ENCODE data around the gene LDHD. TPM values are rescaled to one million over a fixed set of nuclear protein-coding genes. Genes with fewer than 3 reads are reported as not detected.
"Not testable (repeated sequence)": the region's sequence is repeated elsewhere in the genome, so short reads cannot be mapped to it uniquely, and the experiment has no call there.

Gene LDHD
- total and polyA plus RNA-seq, 4 donors: 5.5 to 6.8 (median 5.6) TPM

DNA sequence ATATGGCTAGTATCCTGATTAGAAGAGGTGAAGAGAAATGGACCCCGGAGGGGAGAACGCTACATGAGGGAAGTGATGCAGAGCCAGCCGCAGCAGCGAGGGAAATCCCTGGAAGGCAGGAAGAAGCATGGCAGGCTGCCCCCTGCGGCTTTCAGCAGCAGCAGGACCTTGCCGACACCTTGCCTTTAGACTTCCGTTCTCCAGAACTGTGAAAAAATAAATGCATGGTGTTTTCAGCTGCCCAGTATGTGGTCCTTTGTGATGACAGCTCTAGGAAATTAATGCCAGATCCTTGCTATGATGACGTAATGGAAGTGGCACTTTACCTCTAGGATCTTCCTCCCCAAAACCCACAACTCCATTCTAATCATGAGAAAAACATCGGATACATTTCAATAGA, 22.1 kb upstream of the LDHD start:
- Histone ChIP-seq H3K27me3 (ENCODE audit: control insufficient read depth in 1 of 2, insufficient read depth in 2 of 2, low read length in 1 of 2) (no peaks in the 10 kb centered on the region), H3K27ac (ENCODE audit: low read depth in 1 of 2, low read length in 2 of 2) (no peak overlapping the region), H3K36me3 (ENCODE audit: control insufficient read depth in 1 of 2, insufficient read depth in 2 of 2, low read length in 1 of 2) (no peaks in the 10 kb centered on the region), H3K9me3 (ENCODE audit: control insufficient read depth, low read length) (no peaks in the 10 kb centered on the region), H3K4me3 (ENCODE audit: low read length in 2 of 2) (no peak overlapping the region), H3K4me1 (ENCODE audit: control insufficient read depth in 1 of 2, insufficient read depth in 2 of 2, low read length in 2 of 2) (no peaks in the 10 kb centered on the region)
- no peak for DNase-seq
- intact Hi-C loops (cut with DNase I): no loop called here
- ATAC-seq (ENCODE audit: low FRiP score): no peak
- WGBS, 2 donors: 54 to 65% methylated on average over 9 of the region's 9 CpGs

DNA sequence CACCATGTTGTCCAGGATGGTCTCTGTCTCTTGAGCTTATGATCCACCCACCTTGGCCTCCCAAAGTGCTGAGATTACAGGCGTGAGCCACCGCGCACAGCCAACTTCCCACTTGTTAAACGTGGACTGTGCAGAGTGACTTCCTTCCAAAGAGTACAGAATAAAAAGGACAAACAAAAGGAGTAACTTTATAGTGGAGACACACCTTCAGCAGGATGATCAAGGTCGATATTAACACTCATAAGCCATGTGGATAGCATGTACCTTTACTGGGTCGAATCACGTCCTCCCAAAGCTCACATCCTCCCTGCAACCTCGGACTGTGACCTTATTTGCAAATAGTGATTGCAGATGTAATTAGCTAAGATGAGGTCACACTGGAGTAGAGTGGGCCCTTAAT, 21.7 kb upstream of the LDHD start:
- Histone ChIP-seq H3K4me1 (ENCODE audit: control insufficient read depth in 1 of 2, insufficient read depth in 2 of 2, low read length in 2 of 2) (no peaks in the 10 kb centered on the region), H3K27me3 (ENCODE audit: control insufficient read depth in 1 of 2, insufficient read depth in 2 of 2, low read length in 1 of 2) (no peaks in the 10 kb centered on the region), H3K4me3 (ENCODE audit: low read length in 2 of 2) (no peak overlapping the region), H3K36me3 (ENCODE audit: control insufficient read depth in 1 of 2, insufficient read depth in 2 of 2, low read length in 1 of 2) (no peaks in the 10 kb centered on the region), H3K9me3 (ENCODE audit: control insufficient read depth, low read length) (no peaks in the 10 kb centered on the region), H3K27ac (ENCODE audit: low read depth in 1 of 2, low read length in 2 of 2) (no peak overlapping the region)
- WGBS, 2 donors: 86 to 89% methylated on average over 8 of the region's 8 CpGs
- intact Hi-C loops (cut with DNase I): no loop called here
- ATAC-seq (ENCODE audit: low FRiP score) (no peak), DNase-seq (no peak)

DNA sequence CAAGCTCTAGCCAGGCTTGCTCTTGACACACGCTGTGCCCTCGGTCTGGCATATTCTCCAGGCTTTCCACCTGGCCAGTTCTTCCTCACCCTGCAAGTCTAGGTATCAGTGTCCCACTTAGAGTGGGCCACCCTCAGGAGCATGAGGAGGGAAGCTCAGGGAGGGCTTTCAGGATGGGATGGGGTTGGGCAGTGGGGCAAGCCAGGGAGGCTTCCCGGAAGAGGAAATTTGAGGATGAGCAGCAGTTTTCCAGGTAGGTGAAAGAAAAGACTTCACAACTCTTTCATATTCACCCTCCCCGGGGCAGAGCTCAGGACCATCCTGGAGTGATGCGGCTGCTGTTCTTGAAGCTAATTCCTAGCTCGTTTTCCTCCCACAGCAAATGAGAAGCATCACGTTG, 14.5 kb upstream of the LDHD start:
- H3K4me3 ChIP-seq (ENCODE audit: low read length in 2 of 2): no peak overlapping the region
- H3K36me3 ChIP-seq (ENCODE audit: control insufficient read depth in 1 of 2, insufficient read depth in 2 of 2, low read length in 1 of 2): no peaks in the 10 kb centered on the region
- no peak for DNase-seq
- no peaks in the 10 kb centered on the region for H3K9me3 ChIP-seq (ENCODE audit: control insufficient read depth, low read length)
- H3K27me3 ChIP-seq (ENCODE audit: control insufficient read depth in 1 of 2, insufficient read depth in 2 of 2, low read length in 1 of 2): no peaks in the 10 kb centered on the region
- H3K4me1 ChIP-seq (ENCODE audit: control insufficient read depth in 1 of 2, insufficient read depth in 2 of 2, low read length in 2 of 2): no peaks in the 10 kb centered on the region
- no peak overlapping the region for H3K27ac ChIP-seq (ENCODE audit: low read depth in 1 of 2, low read length in 2 of 2)
- intact Hi-C loops (cut with DNase I): no loop called here
- ATAC-seq (ENCODE audit: low FRiP score): no peak
- WGBS, 2 donors: 66 to 76% methylated on average over 7 of the region's 7 CpGs

DNA sequence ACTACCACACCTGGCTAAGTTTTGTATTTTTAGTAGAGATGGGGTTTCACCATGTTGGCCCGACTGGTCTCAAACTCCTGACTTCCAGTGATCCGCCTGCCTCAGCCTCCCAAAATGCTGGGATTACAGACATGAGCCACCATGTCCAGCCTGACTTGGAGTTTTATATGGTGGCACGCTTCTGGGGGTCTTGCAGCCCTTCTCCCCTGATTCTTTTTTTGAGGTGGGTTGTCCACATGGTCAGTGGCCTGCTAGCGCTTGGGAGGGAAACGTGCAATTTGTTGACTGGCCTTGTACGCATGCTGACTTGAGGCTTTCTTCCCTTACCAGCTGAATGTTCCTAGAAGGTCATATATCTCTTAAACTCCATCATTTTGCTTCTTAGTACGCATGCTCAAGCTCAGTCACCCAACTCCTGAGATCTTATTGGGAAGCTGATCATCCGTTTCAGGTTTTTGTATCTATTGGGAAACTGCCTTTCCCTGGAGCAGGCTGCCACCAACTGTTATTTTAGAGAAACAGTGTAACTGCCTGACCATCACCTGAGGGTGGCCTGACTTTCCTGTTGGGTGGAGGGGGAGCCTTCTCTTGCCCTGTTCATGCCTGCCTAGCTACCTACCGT, 13.7 kb upstream of the LDHD start:
- Histone ChIP-seq H3K36me3 (ENCODE audit: control insufficient read depth in 1 of 2, insufficient read depth in 2 of 2, low read length in 1 of 2) (no peaks in the 10 kb centered on the region), H3K9me3 (ENCODE audit: control insufficient read depth, low read length) (no peaks in the 10 kb centered on the region), H3K4me1 (ENCODE audit: control insufficient read depth in 1 of 2, insufficient read depth in 2 of 2, low read length in 2 of 2) (no peaks in the 10 kb centered on the region), H3K27ac (ENCODE audit: low read depth in 1 of 2, low read length in 2 of 2) (no peak overlapping the region), H3K27me3 (ENCODE audit: control insufficient read depth in 1 of 2, insufficient read depth in 2 of 2, low read length in 1 of 2) (no peaks in the 10 kb centered on the region), H3K4me3 (ENCODE audit: low read length in 2 of 2) (no peak overlapping the region)
- WGBS, 2 donors: 90 to 92% methylated on average over 9 of the region's 9 CpGs
- ATAC-seq (ENCODE audit: low FRiP score): no peak
- no peak for DNase-seq
- intact Hi-C loops (cut with DNase I): no loop called here

DNA sequence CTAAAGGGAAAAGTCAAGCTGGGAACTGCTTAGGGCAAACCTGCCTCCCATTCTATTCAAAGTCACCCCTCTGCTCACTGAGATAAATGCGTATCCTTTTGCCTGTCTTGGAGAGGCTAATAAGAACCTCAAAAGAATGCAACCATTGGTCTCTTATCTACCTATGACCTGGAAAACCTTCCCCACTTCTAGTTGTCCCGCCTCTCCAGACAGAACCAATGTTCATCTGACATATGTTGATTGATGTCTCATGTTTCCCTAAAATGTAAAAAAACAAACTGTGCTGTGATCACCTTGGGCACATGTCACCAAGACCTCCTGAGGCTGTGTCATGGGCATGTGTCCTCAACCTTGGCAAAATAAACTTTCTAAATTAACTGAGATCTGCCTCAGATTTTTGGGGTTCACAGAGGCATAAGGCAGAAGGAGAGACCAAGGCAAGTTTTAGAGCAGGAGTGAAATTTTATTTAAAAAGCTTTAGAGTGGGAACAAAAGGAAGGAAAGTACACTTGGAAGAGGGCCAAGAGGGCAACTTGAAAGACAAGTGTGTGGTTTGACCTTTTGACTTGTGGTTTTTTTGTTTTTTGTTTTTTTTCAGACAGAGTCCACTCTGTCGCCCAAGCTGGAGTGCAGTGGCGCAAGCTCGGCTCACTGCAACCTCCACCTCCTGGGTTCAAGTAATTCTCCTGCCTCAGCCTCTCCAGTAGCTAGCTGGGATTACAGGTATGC, 13.0 kb upstream of the LDHD start:
- H3K4me1 ChIP-seq (ENCODE audit: control insufficient read depth in 1 of 2, insufficient read depth in 2 of 2, low read length in 2 of 2); H3K36me3 ChIP-seq (ENCODE audit: control insufficient read depth in 1 of 2, insufficient read depth in 2 of 2, low read length in 1 of 2); intact Hi-C loops (cut with DNase I); H3K27ac ChIP-seq (ENCODE audit: low read depth in 1 of 2, low read length in 2 of 2); DNase-seq; H3K27me3 ChIP-seq (ENCODE audit: control insufficient read depth in 1 of 2, insufficient read depth in 2 of 2, low read length in 1 of 2); H3K4me3 ChIP-seq (ENCODE audit: low read length in 2 of 2); ATAC-seq (ENCODE audit: low FRiP score); H3K9me3 ChIP-seq (ENCODE audit: control insufficient read depth, low read length): not testable (repeated sequence)
- WGBS, 2 donors: 87 to 92% methylated on average over 5 of the region's 5 CpGs

DNA sequence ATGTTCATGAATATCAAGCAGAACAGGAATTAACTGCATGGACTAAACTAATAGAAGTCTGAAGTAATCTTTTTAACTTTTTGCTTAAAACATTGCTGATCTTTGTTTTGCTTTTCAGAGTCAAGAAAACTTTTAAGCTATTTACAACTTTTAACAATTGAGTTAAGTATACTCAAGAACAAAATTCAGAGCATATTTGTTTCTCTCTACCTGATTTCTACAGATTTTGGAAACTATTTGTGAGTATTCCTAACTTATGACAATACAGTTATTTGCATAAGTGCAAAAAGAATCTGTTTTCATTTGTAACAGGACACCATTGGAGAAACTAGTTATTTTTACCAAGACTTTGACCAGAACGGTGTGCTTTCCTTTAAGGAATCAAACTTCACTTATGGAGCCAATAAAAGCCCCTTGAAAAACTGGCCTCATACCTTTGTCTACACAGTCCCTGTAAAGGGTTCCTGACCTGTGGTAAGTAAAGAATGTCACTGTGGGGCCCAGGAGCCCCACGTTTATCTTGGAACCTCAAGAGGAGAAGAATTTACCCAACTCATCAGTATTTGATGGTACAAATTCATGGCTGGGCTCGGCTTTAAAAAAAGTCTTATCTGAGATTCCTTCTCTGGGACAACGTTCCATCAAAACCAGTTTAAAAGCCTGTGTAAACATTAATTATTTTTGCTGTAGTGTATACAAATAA, 11.3 kb upstream of the LDHD start:
- Histone ChIP-seq H3K4me1 (ENCODE audit: control insufficient read depth in 1 of 2, insufficient read depth in 2 of 2, low read length in 2 of 2) (no peaks in the 10 kb centered on the region), H3K27me3 (ENCODE audit: control insufficient read depth in 1 of 2, insufficient read depth in 2 of 2, low read length in 1 of 2) (no peaks in the 10 kb centered on the region), H3K27ac (ENCODE audit: low read depth in 1 of 2, low read length in 2 of 2) (no peak overlapping the region), H3K4me3 (ENCODE audit: low read length in 2 of 2) (no peak overlapping the region), H3K36me3 (ENCODE audit: control insufficient read depth in 1 of 2, insufficient read depth in 2 of 2, low read length in 1 of 2) (no peaks in the 10 kb centered on the region), H3K9me3 (ENCODE audit: control insufficient read depth, low read length) (no peaks in the 10 kb centered on the region)
- WGBS, 2 donors: 7 to 11% methylated on average over 4 of the region's 4 CpGs
- no peak for ATAC-seq (ENCODE audit: low FRiP score)
- no peak for DNase-seq
- intact Hi-C loops (cut with DNase I): no loop called here

DNA sequence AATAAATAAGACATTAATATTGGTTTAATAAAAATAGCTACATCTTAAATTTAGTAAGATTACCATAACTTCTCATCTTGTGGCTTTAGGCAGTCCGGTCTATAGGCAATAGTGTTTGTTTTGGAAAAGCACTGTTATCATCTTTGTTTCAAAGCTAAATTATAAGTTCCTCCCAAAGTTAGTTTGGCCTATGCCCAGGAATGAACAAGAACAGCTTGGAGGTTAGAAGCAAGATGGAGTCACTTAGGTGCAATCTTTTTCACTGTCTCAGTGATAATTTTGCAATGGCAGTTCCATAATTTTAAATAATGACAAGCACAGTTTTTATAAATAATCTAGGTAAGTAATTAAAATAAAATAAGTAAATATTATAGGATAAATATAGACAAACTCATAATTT, 6.0 kb upstream of the LDHD start:
- ATAC-seq (ENCODE audit: low FRiP score) (no peak), DNase-seq (no peak)
- Histone ChIP-seq H3K27ac (ENCODE audit: low read depth in 1 of 2, low read length in 2 of 2) (no peak overlapping the region), H3K27me3 (ENCODE audit: control insufficient read depth in 1 of 2, insufficient read depth in 2 of 2, low read length in 1 of 2) (no peaks in the 10 kb centered on the region), H3K4me1 (ENCODE audit: control insufficient read depth in 1 of 2, insufficient read depth in 2 of 2, low read length in 2 of 2) (no peaks in the 10 kb centered on the region), H3K4me3 (ENCODE audit: low read length in 2 of 2) (no peak overlapping the region), H3K9me3 (ENCODE audit: control insufficient read depth, low read length) (peaks cover 3% of the 10 kb centered on the region), H3K36me3 (ENCODE audit: control insufficient read depth in 1 of 2, insufficient read depth in 2 of 2, low read length in 1 of 2) (no peaks in the 10 kb centered on the region)
- intact Hi-C loops (cut with DNase I): no loop called here
- WGBS, 2 donors: 79 to 89% methylated on average over 1 of the region's 1 CpG

DNA sequence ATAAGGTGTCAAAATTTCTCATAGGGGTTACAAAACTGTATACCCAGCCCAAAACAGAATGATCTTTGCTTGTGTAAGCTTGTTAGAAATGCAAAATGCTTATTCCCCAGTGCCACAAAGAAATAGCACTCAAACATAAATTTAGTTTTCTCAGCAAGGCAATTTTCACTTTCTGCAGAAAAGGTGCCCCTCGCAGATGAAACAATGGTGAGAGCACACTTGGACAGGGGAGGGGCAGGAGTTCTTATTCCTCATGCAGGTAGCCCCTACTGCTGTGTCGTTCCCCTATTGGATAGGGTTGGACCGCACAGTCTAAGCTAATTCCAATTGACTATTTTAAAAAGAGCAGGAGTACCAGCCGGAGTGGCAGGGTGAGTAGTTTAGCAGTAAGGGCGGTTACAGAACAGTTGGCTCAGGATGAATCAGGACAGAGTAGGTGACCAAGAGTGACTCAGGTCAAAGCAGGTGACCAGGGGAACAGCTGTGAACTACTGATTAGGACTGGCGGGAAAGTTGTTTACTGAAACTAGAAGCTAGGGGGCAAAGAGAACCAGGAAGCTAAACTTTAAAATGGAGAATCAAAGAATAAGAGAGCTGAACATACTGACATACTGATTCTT, 5.5 kb upstream of the LDHD start:
- DNase-seq: no peak
- H3K27ac ChIP-seq (ENCODE audit: low read depth in 1 of 2, low read length in 2 of 2): no peak overlapping the region
- no peaks in the 10 kb centered on the region for H3K27me3 ChIP-seq (ENCODE audit: control insufficient read depth in 1 of 2, insufficient read depth in 2 of 2, low read length in 1 of 2)
- no peaks in the 10 kb centered on the region for H3K36me3 ChIP-seq (ENCODE audit: control insufficient read depth in 1 of 2, insufficient read depth in 2 of 2, low read length in 1 of 2)
- H3K4me1 ChIP-seq (ENCODE audit: control insufficient read depth in 1 of 2, insufficient read depth in 2 of 2, low read length in 2 of 2): no peaks in the 10 kb centered on the region
- intact Hi-C loops (cut with DNase I): no loop called here
- ATAC-seq (ENCODE audit: low FRiP score): no peak
- WGBS, 2 donors: 95 to 98% methylated on average over 6 of the region's 6 CpGs
- H3K9me3 ChIP-seq (ENCODE audit: control insufficient read depth, low read length): peaks cover 3% of the 10 kb centered on the region
- H3K4me3 ChIP-seq (ENCODE audit: low read length in 2 of 2): no peak overlapping the region
